ENCODE measurements around the gene NKAIN2.

- TF ChIP-seq CTCF (IDR thresholded peaks at IDR 0.05) (no peak), POLR2A (IDR thresholded peaks at IDR 0.05) (no peak)
Measured at GRCh38 chr6:124479991-124480430, 676.3 kb downstream of the NKAIN2 start.

All from thyroid gland (tissue), 4 donors.